Duodenal mucosa (tissue), 2 donors: ENCODE data around the gene NKD2.

Source experiments
- H3K27ac ChIP-seq: one replicate; pipeline ENCODE4 v1.7.0; 2013; ENCODE audit warnings: low read depth, low read length
- H3K27me3 ChIP-seq, 2 donors: one replicate each; pipeline ENCODE4 v1.7.0; 2013; ENCODE audit warnings: low read length in 2 of 2, control low read depth in 1 of 2; ENCODE audit not compliant: insufficient read depth in 2 of 2, control insufficient read depth in 1 of 2
- H3K36me3 ChIP-seq, 2 donors: one replicate each; pipeline ENCODE4 v1.7.0; 2013; ENCODE audit warnings: low read length in 2 of 2, control low read depth in 1 of 2; ENCODE audit not compliant: insufficient read depth in 2 of 2, control insufficient read depth in 1 of 2
- H3K4me1 ChIP-seq, 2 donors: one replicate each; pipeline ENCODE4 v1.7.0; 2013; ENCODE audit warnings: low read length in 2 of 2, control low read depth in 1 of 2; ENCODE audit not compliant: insufficient read depth in 2 of 2, control insufficient read depth in 1 of 2
- H3K4me3 ChIP-seq, 2 donors: one replicate each; pipeline ENCODE4 v1.7.0; 2013; ENCODE audit warnings: low read length in 2 of 2, low read depth in 1 of 2
- H3K9ac ChIP-seq, 2 donors: one replicate each; pipeline ENCODE4 v1.7.0; 2013; ENCODE audit warnings: low read length in 2 of 2, low read depth in 1 of 2
- H3K9me3 ChIP-seq, 2 donors: one replicate each; pipeline ENCODE4 v1.7.0; 2013; ENCODE audit warnings: low read length in 2 of 2, control low read depth in 1 of 2; ENCODE audit not compliant: control insufficient read depth in 1 of 2

Gene NKD2

GRCh38 chr5:1041225-1042143, 32.9 kb downstream of the NKD2 start:
- H3K9ac ChIP-seq, result no peak overlapping the region
- H3K4me3 ChIP-seq, result no peak overlapping the region
- no peak overlapping the region for H3K27ac ChIP-seq
- peaks cover 0 to 2% of the 10 kb centered on the region in 2 donors for H3K36me3 ChIP-seq
- no peaks in the 10 kb centered on the region for H3K4me1 ChIP-seq
- H3K9me3 ChIP-seq, result no peaks in the 10 kb centered on the region
- H3K27me3 ChIP-seq, result no peaks in the 10 kb centered on the region

- Histone ChIP-seq H3K27me3 (no peaks in the 10 kb centered on the region), H3K36me3 (peaks cover 0 to 2% of the 10 kb centered on the region in 2 donors), H3K9ac (no peak overlapping the region), H3K27ac (no peak overlapping the region), H3K4me3 (no peak overlapping the region), H3K9me3 (no peaks in the 10 kb centered on the region), H3K4me1 (no peaks in the 10 kb centered on the region)
These were observed 34.0 kb downstream of the NKD2 start for GRCh38 chr5:1042626-1043025.

GRCh38 chr5:1043327-1043726, 34.7 kb downstream of the NKD2 start:
- Histone ChIP-seq H3K4me3 (no peak overlapping the region), H3K9me3 (no peaks in the 10 kb centered on the region)

GRCh38 chr5:1044117-1044516, 35.5 kb downstream of the NKD2 start:
- no peaks in the 10 kb centered on the region for H3K9me3 ChIP-seq
- no peaks in the 10 kb centered on the region for H3K36me3 ChIP-seq
- H3K4me1 ChIP-seq, result no peaks in the 10 kb centered on the region
- no peak overlapping the region for H3K4me3 ChIP-seq
- H3K27me3 ChIP-seq, result no peaks in the 10 kb centered on the region
- H3K27ac ChIP-seq, result no peak overlapping the region
- H3K9ac ChIP-seq, result no peak overlapping the region

More at GRCh38 chr5:1043327-1043726, 34.7 kb downstream of the NKD2 start:
- no peaks in the 10 kb centered on the region for H3K4me1 ChIP-seq
- no peak overlapping the region for H3K27ac ChIP-seq
- H3K9ac ChIP-seq, result no peak overlapping the region
- H3K36me3 ChIP-seq, result peaks cover 0 to 1% of the 10 kb centered on the region in 2 donors
- H3K27me3 ChIP-seq, result no peaks in the 10 kb centered on the region

- no peaks in the 10 kb centered on the region for H3K9me3 ChIP-seq
- no peak overlapping the region for H3K9ac ChIP-seq
- no peak overlapping the region for H3K4me3 ChIP-seq
- no peaks in the 10 kb centered on the region for H3K4me1 ChIP-seq
- no peaks in the 10 kb centered on the region for H3K27me3 ChIP-seq
- no peak overlapping the region for H3K27ac ChIP-seq
- H3K36me3 ChIP-seq, result peaks cover 0 to 12% of the 10 kb centered on the region in 2 donors
These were observed 37.5 kb downstream of the NKD2 start for GRCh38 chr5:1045960-1046560.

GRCh38 chr5:1047332-1047965, 38.8 kb downstream of the NKD2 start:
- Histone ChIP-seq H3K9ac (no peak overlapping the region), H3K4me3 (no peak overlapping the region), H3K27me3 (no peaks in the 10 kb centered on the region), H3K9me3 (no peaks in the 10 kb centered on the region), H3K4me1 (no peaks in the 10 kb centered on the region), H3K27ac (no peak overlapping the region), H3K36me3 (peaks cover 10 to 25% of the 10 kb centered on the region in 2 donors)

GRCh38 chr5:1048162-1048721, 39.6 kb downstream of the NKD2 start:
- no peaks in the 10 kb centered on the region for H3K4me1 ChIP-seq
- peaks cover 13 to 33% of the 10 kb centered on the region in 2 donors for H3K36me3 ChIP-seq
- no peak overlapping the region for H3K27ac ChIP-seq
- H3K27me3 ChIP-seq, result no peaks in the 10 kb centered on the region
- H3K4me3 ChIP-seq, result no peak overlapping the region
- H3K9ac ChIP-seq, result no peak overlapping the region
- no peaks in the 10 kb centered on the region for H3K9me3 ChIP-seq

GRCh38 chr5:1048861-1049838, 40.5 kb downstream of the NKD2 start:
- no peak overlapping the region for H3K27ac ChIP-seq
- peaks cover 13 to 42% of the 10 kb centered on the region in 2 donors for H3K36me3 ChIP-seq
- no peaks in the 10 kb centered on the region for H3K4me1 ChIP-seq
- H3K27me3 ChIP-seq, result no peaks in the 10 kb centered on the region
- H3K4me3 ChIP-seq, result no peak overlapping the region
- H3K9me3 ChIP-seq, result no peaks in the 10 kb centered on the region
- no peak overlapping the region for H3K9ac ChIP-seq
